Measurements from ENCODE around the gene CCDC174. TPM values are rescaled to one million over a fixed set of nuclear protein-coding genes. Genes with fewer than 3 reads are reported as not detected.
"Not testable (repeated sequence)": the region's sequence is repeated elsewhere in the genome, so short reads cannot be mapped to it uniquely, and the experiment has no call there.

CCDC174 gene
- total RNA-seq, 1 donor from 2014 or later = 11.4 TPM

GRCh38 chr3:14649466-14649865 lies 2.1 kb upstream of the CCDC174 start:
- DNase-seq (ENCODE audit: extremely low read depth, low read depth, low spot score) = no peak

GRCh38 chr3:14650193-14650592 lies 1.4 kb upstream of the CCDC174 start:
- DNase-seq (ENCODE audit: extremely low read depth, low read depth, low spot score) = no peak

GRCh38 chr3:14652360-14652907 lies 872 bp downstream of the CCDC174 start:
- DNase-seq (ENCODE audit: extremely low read depth, low read depth, low spot score) = not testable (repeated sequence)

GRCh38 chr3:14657579-14657978 lies 6.0 kb downstream of the CCDC174 start:
- DNase-seq (ENCODE audit: extremely low read depth, low read depth, low spot score) = no peak

- no peak for DNase-seq (ENCODE audit: extremely low read depth, low read depth, low spot score)
These were observed 7.4 kb downstream of the CCDC174 start for GRCh38 chr3:14658978-14659377.

GRCh38 chr3:14660942-14661341 lies 9.4 kb downstream of the CCDC174 start:
- no peak for DNase-seq (ENCODE audit: extremely low read depth, low read depth, low spot score)

- DNase-seq (ENCODE audit: extremely low read depth, low read depth, low spot score) = no peak
These were observed 12.0 kb downstream of the CCDC174 start for GRCh38 chr3:14663396-14664135.

GRCh38 chr3:14664170-14664569 lies 12.6 kb downstream of the CCDC174 start:
- no peak for DNase-seq (ENCODE audit: extremely low read depth, low read depth, low spot score)

- DNase-seq (ENCODE audit: extremely low read depth, low read depth, low spot score) = no peak
These were observed 21.0 kb downstream of the CCDC174 start for GRCh38 chr3:14672588-14672987.

GRCh38 chr3:14674841-14675240 lies 23.3 kb downstream of the CCDC174 start, which contains the start of gene C3orf20:
TSS of gene C3orf20 (plus strand) at chr3:14675141. CDS start at chr3:14682714, 7,573 bp downstream.
- no peak for DNase-seq (ENCODE audit: extremely low read depth, low read depth, low spot score)

- DNase-seq (ENCODE audit: extremely low read depth, low read depth, low spot score) = no peak
These were observed 25.3 kb downstream of the CCDC174 start for GRCh38 chr3:14676881-14677280.

- DNase-seq (ENCODE audit: extremely low read depth, low read depth, low spot score) = no peak
These were observed 26.5 kb downstream of the CCDC174 start for GRCh38 chr3:14678015-14678503.

GRCh38 chr3:14680115-14680514 lies 28.6 kb downstream of the CCDC174 start:
- DNase-seq (ENCODE audit: extremely low read depth, low read depth, low spot score) = no peak

GRCh38 chr3:14680716-14681115 lies 29.2 kb downstream of the CCDC174 start:
- no peak for DNase-seq (ENCODE audit: extremely low read depth, low read depth, low spot score)

GRCh38 chr3:14684447-14684846 lies 32.9 kb downstream of the CCDC174 start:
- DNase-seq (ENCODE audit: extremely low read depth, low read depth, low spot score) = no peak

GRCh38 chr3:14685179-14685578 lies 33.6 kb downstream of the CCDC174 start:
- DNase-seq (ENCODE audit: extremely low read depth, low read depth, low spot score) = no peak

- no peak for DNase-seq (ENCODE audit: extremely low read depth, low read depth, low spot score)
These were observed 35.8 kb downstream of the CCDC174 start for GRCh38 chr3:14687360-14687759.

- DNase-seq (ENCODE audit: extremely low read depth, low read depth, low spot score) = no peak
These were observed 37.0 kb downstream of the CCDC174 start for GRCh38 chr3:14688525-14688924.

GRCh38 chr3:14689247-14689980 lies 37.9 kb downstream of the CCDC174 start:
- no peak for DNase-seq (ENCODE audit: extremely low read depth, low read depth, low spot score)

GRCh38 chr3:14691239-14691638 lies 39.7 kb downstream of the CCDC174 start:
- DNase-seq (ENCODE audit: extremely low read depth, low read depth, low spot score) = no peak

GRCh38 chr3:14691719-14692118 lies 40.2 kb downstream of the CCDC174 start:
- no peak for DNase-seq (ENCODE audit: extremely low read depth, low read depth, low spot score)

Measured in glomerular endothelial cell (primary cell).